ENCODE data around the gene SMYD2. TPM values are rescaled to one million over a fixed set of nuclear protein-coding genes. Genes with fewer than 3 reads are reported as not detected.
"Not testable (repeated sequence)": the region's sequence is repeated elsewhere in the genome, so short reads cannot be mapped to it uniquely, and the experiment has no call there.

The SMYD2 gene
- total RNA-seq, 1 experiment from 2014 or later: 6.4 TPM

GRCh38 chr1:214272964-214273533 is 7.9 kb upstream of the SMYD2 start:
- Mint-ChIP-seq H3K27me3 (ENCODE audit: low read depth) (peaks cover 3% of the 10 kb centered on the region; the same call in 1 of the 2 replicates), H3K27ac (no peak overlapping the region), H3K9me3 (peaks cover 11% of the 10 kb centered on the region), H3K4me1 (peaks cover 18% of the 10 kb centered on the region), H3K36me3 (0 out of 2 replicates have a peak, but pooled peaks cover 2% of the 10 kb centered on the region), H3K4me3 (no peak overlapping the region)
- ChIA-PET CTCF (interaction anchor here (1.7 to 5.3 kb wide), 2 partner anchors 11 to 57 kb away, joined by 5 to 52 read pairs; no protein-coding TSS in a partner anchor), POLR2A (no interaction called here)
- no peak for DNase-seq (ENCODE audit: low spot score)
- TF ChIP-seq TCF7 (CRISPR knock-in tag; IDR thresholded peaks at IDR 0.05; ENCODE audit: low read depth) (no peak), MXD4 (CRISPR knock-in tag; IDR thresholded peaks at IDR 0.05; ENCODE audit: borderline replicate concordance) (no peak), HMGA2 (CRISPR knock-in tag; IDR thresholded peaks at IDR 0.05) (no peak), NFYB (CRISPR knock-in tag; conservative IDR thresholded peaks at IDR 0.05; ENCODE audit: low read depth) (no peak), ZNF138 (CRISPR knock-in tag; conservative IDR thresholded peaks at IDR 0.05) (no peak), ZNF317 (CRISPR knock-in tag; IDR thresholded peaks at IDR 0.05; ENCODE audit: borderline replicate concordance, low read depth) (no peak), RELA (CRISPR knock-in tag; IDR thresholded peaks at IDR 0.05; ENCODE audit: borderline replicate concordance) (no peak), ESRRA (CRISPR knock-in tag; IDR thresholded peaks at IDR 0.05; ENCODE audit: borderline replicate concordance) (no peak), MYBL2 (CRISPR knock-in tag; IDR thresholded peaks at IDR 0.05) (no peak), ATF2 (CRISPR knock-in tag; IDR thresholded peaks at IDR 0.05; ENCODE audit: borderline replicate concordance, low read depth) (no peak), OVOL2 (CRISPR knock-in tag; IDR thresholded peaks at IDR 0.05; ENCODE audit: borderline replicate concordance) (no peak), NFATC4 (CRISPR knock-in tag; IDR thresholded peaks at IDR 0.05) (no peak), ZNF512 (CRISPR knock-in tag; IDR thresholded peaks at IDR 0.05; ENCODE audit: borderline replicate concordance) (no peak), HMGXB4 (CRISPR knock-in tag; IDR thresholded peaks at IDR 0.05) (no peak), ELF4 (CRISPR knock-in tag; IDR thresholded peaks at IDR 0.05; ENCODE audit: low read depth) (no peak)
- no peak for ATAC-seq

GRCh38 chr1:214275700-214276099 is 5.3 kb upstream of the SMYD2 start:
- POLR2A ChIA-PET; ATAC-seq; H3K4me3 Mint-ChIP-seq; H3K36me3 Mint-ChIP-seq; DNase-seq (ENCODE audit: low spot score); H3K27ac Mint-ChIP-seq: not testable (repeated sequence)
- Mint-ChIP-seq H3K4me1 (peaks cover 27% of the 10 kb centered on the region), H3K9me3 (peaks cover 11% of the 10 kb centered on the region), H3K27me3 (ENCODE audit: low read depth) (peaks cover 24% of the 10 kb centered on the region)
- TF ChIP-seq NFYB (CRISPR knock-in tag; conservative IDR thresholded peaks at IDR 0.05; ENCODE audit: low read depth): peak; percentile 42
- CTCF ChIA-PET: interaction anchor here (1.6 to 4.8 kb wide), 4 partner anchors 14 to 56 kb away, joined by 6 to 31 read pairs (median 12); no protein-coding TSS in a partner anchor

GRCh38 chr1:214276786-214277185 is 4.2 kb upstream of the SMYD2 start:
- no peak for ATAC-seq
- H3K27me3 Mint-ChIP-seq (ENCODE audit: low read depth): peaks cover 27% of the 10 kb centered on the region
- 0 out of 2 replicates have a peak, but pooled peaks cover 2% of the 10 kb centered on the region for H3K36me3 Mint-ChIP-seq
- ChIA-PET POLR2A (no interaction called here), CTCF (interaction anchor here (2.3 to 4.8 kb wide), 3 partner anchors 15 to 55 kb away, joined by 10 to 31 read pairs (median 13); no protein-coding TSS in a partner anchor)
- DNase-seq (ENCODE audit: low spot score): no peak
- peaks cover 11% of the 10 kb centered on the region for H3K9me3 Mint-ChIP-seq
- peaks cover 23% of the 10 kb centered on the region for H3K4me1 Mint-ChIP-seq
- TF ChIP-seq MXD4 (CRISPR knock-in tag; IDR thresholded peaks at IDR 0.05; ENCODE audit: borderline replicate concordance) (no peak), SMAD4 (CRISPR knock-in tag; IDR thresholded peaks at IDR 0.05) (no peak), ZNF423 (CRISPR knock-in tag; IDR thresholded peaks at IDR 0.05) (no peak), TEAD4 (CRISPR knock-in tag; IDR thresholded peaks at IDR 0.05) (no peak), NFE2L1 (CRISPR knock-in tag; IDR thresholded peaks at IDR 0.05) (no peak), ATF2 (CRISPR knock-in tag; IDR thresholded peaks at IDR 0.05; ENCODE audit: borderline replicate concordance, low read depth) (no peak), ATF3 (CRISPR knock-in tag; conservative IDR thresholded peaks at IDR 0.05) (no peak)
- H3K4me3 Mint-ChIP-seq: no peak overlapping the region
- no peak overlapping the region for H3K27ac Mint-ChIP-seq
